Measurements from ENCODE around the gene SIRT2. TPM values are rescaled to one million over a fixed set of nuclear protein-coding genes. Genes with fewer than 3 reads are reported as not detected.

SIRT2 gene
- total RNA-seq, 2 experiments from 2014 or later, result 17.8 to 23.1 TPM

DNA sequence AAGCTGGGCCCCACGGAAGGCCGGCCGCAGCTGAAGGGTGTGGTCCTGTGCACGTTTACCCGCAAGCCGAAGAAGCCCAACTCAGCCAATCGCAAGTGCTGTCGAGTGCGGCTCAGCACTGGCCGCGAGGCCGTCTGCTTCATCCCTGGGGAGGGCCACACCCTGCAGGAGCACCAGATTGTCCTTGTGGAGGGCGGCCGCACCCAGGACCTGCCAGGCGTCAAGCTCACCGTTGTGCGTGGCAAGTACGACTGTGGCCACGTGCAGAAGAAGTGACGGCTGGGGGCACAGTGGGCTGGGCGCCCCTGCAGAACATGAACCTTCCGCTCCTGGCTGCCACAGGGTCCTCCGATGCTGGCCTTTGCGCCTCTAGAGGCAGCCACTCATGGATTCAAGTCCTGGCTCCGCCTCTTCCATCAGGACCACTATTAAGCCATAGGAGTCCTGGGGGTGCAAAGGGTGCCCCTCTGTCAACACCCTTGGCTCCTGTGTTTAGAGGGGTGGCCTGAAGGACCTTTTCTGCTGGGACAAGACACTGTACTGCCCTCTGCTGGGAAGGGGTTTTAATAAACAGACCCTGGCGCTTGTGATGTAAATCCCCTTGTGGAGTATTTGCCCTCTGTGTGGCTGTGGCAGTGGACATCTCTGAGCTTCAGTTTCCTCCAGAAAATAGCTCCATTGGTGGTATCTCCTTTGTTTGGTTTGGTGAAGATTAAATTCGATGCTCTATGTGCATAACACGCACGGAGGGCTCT lies 33.2 kb upstream of the SIRT2 start:
- intact Hi-C loops (cut with DNase I, micrococcal nuclease), result loop anchor here in 1 of 2 experiments (5.0 kb wide), 1 partner anchor 205 kb away; no protein-coding TSS in a partner anchor
- Mint-ChIP-seq H3K4me1 (peaks cover 28% of the 10 kb centered on the region), H3K27ac (peak overlapping the region; percentile 25), H3K27me3 (no peaks in the 10 kb centered on the region), H3K9me3 (ENCODE audit: low read depth) (peaks cover 4% of the 10 kb centered on the region), H3K4me3 (peak overlapping the region; percentile 52), H3K36me3 (ENCODE audit: low read depth) (peaks cover 35% of the 10 kb centered on the region)
- DNase-seq (peak; percentile 60), ATAC-seq (no peak)
- CTCF ChIA-PET, result interaction anchor here (0.6 to 2.2 kb wide), 9 partner anchors 15 to 417 kb away, joined by 3 to 7 read pairs (median 3); partner anchors contain the start of gene EIF3K
- POLR2A ChIA-PET, result interaction anchor here (0.9 kb wide), 1 partner anchor 45 kb away, joined by 5 read pairs; no protein-coding TSS in a partner anchor

- peaks cover 4% of the 10 kb centered on the region for H3K9me3 Mint-ChIP-seq (ENCODE audit: low read depth)
- ChIA-PET POLR2A (interaction anchor here (0.6 to 2.4 kb wide), 3 partner anchors 31 to 1030 kb away, joined by 3 to 13 read pairs (median 6); partner anchors contain the start of genes NFKBIB and SIRT2), CTCF (interaction anchor here (0.8 to 2.3 kb wide), 8 partner anchors 13 to 297 kb away, joined by 3 to 23 read pairs (median 6); partner anchors contain the start of genes NFKBIB and SIRT2)
- H3K4me1 Mint-ChIP-seq, result peaks cover 28% of the 10 kb centered on the region
- no peaks in the 10 kb centered on the region for H3K27me3 Mint-ChIP-seq
- DNase-seq, result no peak
- ATAC-seq, result no peak
- H3K27ac Mint-ChIP-seq, result peak overlapping the region; percentile 92
- intact Hi-C loops (cut with DNase I, micrococcal nuclease), result loop anchor here (2.0 to 5.0 kb wide), 6 partner anchors 204 to 595 kb away; partner anchors contain the start of gene PLEKHG2 (in 1 of the 2)
- peak overlapping the region; percentile 81 for H3K4me3 Mint-ChIP-seq
- peaks cover 36% of the 10 kb centered on the region for H3K36me3 Mint-ChIP-seq (ENCODE audit: low read depth)
These were observed 32.0 kb upstream of the SIRT2 start for GRCh38 chr19:38931521-38931793.

- peak; percentile 99 for DNase-seq
- ChIA-PET POLR2A (interaction anchor here (0.6 to 2.4 kb wide), 8 partner anchors 31 to 1031 kb away, joined by 3 to 13 read pairs (median 3); partner anchors contain the start of genes ECH1, EIF3K, FAM98C and NFKBIB), CTCF (interaction anchor here (0.6 to 2.3 kb wide), 46 partner anchors 9 to 805 kb away, joined by 3 to 23 read pairs (median 4); partner anchors contain the start of genes ACTN4, ECH1, FAM98C and NFKBIB)
- H3K9me3 Mint-ChIP-seq (ENCODE audit: low read depth), result peaks cover 4% of the 10 kb centered on the region
- ATAC-seq, result peak; percentile 97
- peaks cover 36% of the 10 kb centered on the region for H3K36me3 Mint-ChIP-seq (ENCODE audit: low read depth)
- H3K27ac Mint-ChIP-seq, result peak within 1 kb of the TSS; percentile 92
- H3K4me1 Mint-ChIP-seq, result peaks cover 28% of the 10 kb centered on the region
- peak within 1 kb of the TSS; percentile 81 for H3K4me3 Mint-ChIP-seq
- intact Hi-C loops (cut with DNase I, micrococcal nuclease), result loop anchor here (1.0 to 5.0 kb wide), 26 partner anchors 18 to 1024 kb away; partner anchors contain the start of genes FAM98C (in 2 of the 2), NFKBIB (in 2 of the 2), SIRT2 (in 2 of the 2) and ACTN4 (in 1 of the 2)
- H3K27me3 Mint-ChIP-seq, result no peaks in the 10 kb centered on the region
These were observed 31.5 kb upstream of the SIRT2 start, which contains the start of gene MRPS12 for GRCh38 chr19:38930776-38931520. TSS of gene MRPS12 (plus strand) at chr19:38930944. CDS start at chr19:38931295, 351 bp downstream.

DNA sequence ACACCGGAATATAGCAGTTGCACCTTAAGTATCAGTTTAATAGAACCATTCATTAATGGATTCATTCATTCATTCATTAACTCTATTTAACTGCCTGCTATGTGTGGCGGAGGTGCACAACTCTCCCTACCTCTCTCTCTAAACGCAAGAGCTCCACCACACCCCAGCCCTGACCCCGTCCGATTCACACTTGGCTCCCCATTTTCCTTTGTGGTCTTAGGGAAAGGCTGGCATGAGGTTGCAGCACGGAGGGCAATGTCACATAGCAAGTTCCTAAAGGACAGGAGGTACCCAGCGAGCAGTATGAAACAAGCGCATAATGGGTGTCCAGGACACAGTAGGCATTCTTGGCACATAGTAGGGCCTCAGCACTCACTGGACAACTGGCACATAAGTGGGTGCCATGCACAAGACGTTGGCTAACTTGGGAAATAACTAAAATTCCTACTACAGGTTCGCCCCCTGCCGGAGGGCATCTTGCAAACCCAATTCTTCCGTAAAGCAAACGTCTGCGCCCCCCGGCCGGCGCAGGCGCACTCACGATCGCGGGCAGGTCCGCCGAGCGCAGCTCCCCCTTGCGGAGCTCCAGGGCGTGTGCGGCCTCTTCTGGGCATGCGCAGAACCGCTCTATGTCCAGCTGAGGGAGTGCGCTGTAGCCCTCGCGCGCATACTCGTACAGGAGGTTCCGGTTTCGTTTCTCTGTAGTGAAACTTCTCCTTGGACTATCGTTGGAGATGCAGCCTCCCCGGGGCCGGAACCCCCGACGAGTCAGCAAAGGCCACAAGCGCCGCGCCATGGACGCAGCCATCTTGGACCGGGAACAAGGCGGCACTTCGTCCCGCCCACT lies 30.7 kb upstream of the SIRT2 start, which contains the start of gene SARS2:
Gene SARS2 (minus strand): TSS at position 835 of the 847 bp plus-strand sequence. CDS start 27 bp downstream, at position 808.
- POLR2A ChIA-PET, result interaction anchor here (0.6 to 2.4 kb wide), 7 partner anchors 30 to 527 kb away, joined by 3 to 13 read pairs (median 3); partner anchors contain the start of genes ECH1, EIF3K, FAM98C and NFKBIB
- H3K36me3 Mint-ChIP-seq (ENCODE audit: low read depth), result peaks cover 36% of the 10 kb centered on the region
- CTCF ChIA-PET, result interaction anchor here (0.6 to 2.3 kb wide), 50 partner anchors 9 to 805 kb away, joined by 3 to 23 read pairs (median 4); partner anchors contain the start of genes ACTN4, ECH1, FAM98C and NFKBIB
- ATAC-seq (peak; percentile 69), DNase-seq (peak; percentile 95)
- intact Hi-C loops (cut with DNase I, micrococcal nuclease), result loop anchor here (1.0 to 5.0 kb wide), 26 partner anchors 19 to 1023 kb away; partner anchors contain the start of genes FAM98C (in 2 of the 2), NFKBIB (in 2 of the 2), SIRT2 (in 2 of the 2) and ACTN4 (in 1 of the 2)
- H3K9me3 Mint-ChIP-seq (ENCODE audit: low read depth), result peaks cover 4% of the 10 kb centered on the region
- peaks cover 28% of the 10 kb centered on the region for H3K4me1 Mint-ChIP-seq
- H3K27ac Mint-ChIP-seq, result peak within 1 kb of the TSS; percentile 92
- no peaks in the 10 kb centered on the region for H3K27me3 Mint-ChIP-seq
- H3K4me3 Mint-ChIP-seq, result peak within 1 kb of the TSS; percentile 81

- DNase-seq (no peak), ATAC-seq (no peak)
- CTCF ChIA-PET, result interaction anchor here (0.7 to 1.3 kb wide), 4 partner anchors 25 to 593 kb away, joined by 3 read pairs; partner anchors contain the start of gene NFKBIB
- Mint-ChIP-seq H3K4me1 (peaks cover 28% of the 10 kb centered on the region), H3K4me3 (peak overlapping the region; percentile 81), H3K9me3 (ENCODE audit: low read depth) (no peaks in the 10 kb centered on the region), H3K27ac (peak overlapping the region; percentile 77), H3K27me3 (no peaks in the 10 kb centered on the region), H3K36me3 (ENCODE audit: low read depth) (peaks cover 31% of the 10 kb centered on the region)
- intact Hi-C loops (cut with DNase I, micrococcal nuclease), result no loop called here
- POLR2A ChIA-PET, result no interaction called here
These were observed 29.1 kb upstream of the SIRT2 start for GRCh38 chr19:38928391-38929001.

DNA sequence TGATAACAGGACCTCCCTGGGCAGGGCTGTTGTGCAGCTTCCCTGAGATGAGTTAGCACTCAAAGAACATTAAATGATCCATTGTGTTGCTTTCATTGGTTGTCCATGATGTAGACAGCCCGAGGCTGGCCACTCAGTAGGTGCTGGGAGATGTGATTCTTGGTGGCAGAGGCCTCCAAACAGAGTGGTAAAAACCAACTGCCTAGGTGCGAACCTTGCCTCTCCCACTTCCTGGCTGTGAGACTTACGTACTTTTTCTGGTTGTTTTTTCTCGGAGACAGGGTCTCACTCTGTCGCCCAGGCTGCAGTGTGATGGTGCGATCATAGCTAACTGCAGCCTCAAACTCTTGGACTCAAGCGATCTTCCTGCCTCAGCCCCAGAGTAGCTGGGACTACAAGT lies 25.0 kb upstream of the SIRT2 start:
- intact Hi-C loops (cut with DNase I, micrococcal nuclease), result no loop called here
- no peaks in the 10 kb centered on the region for H3K27me3 Mint-ChIP-seq
- no peak overlapping the region for H3K4me3 Mint-ChIP-seq
- H3K4me1 Mint-ChIP-seq, result peaks cover 15% of the 10 kb centered on the region
- H3K36me3 Mint-ChIP-seq (ENCODE audit: low read depth), result peaks cover 23% of the 10 kb centered on the region
- ChIA-PET POLR2A (no interaction called here), CTCF (interaction anchor here (0.7 to 1.1 kb wide), 3 partner anchors 58 to 563 kb away, joined by 3 to 4 read pairs (median 3); no protein-coding TSS in a partner anchor)
- H3K9me3 Mint-ChIP-seq (ENCODE audit: low read depth), result no peaks in the 10 kb centered on the region
- DNase-seq (no peak), ATAC-seq (no peak)
- no peak overlapping the region for H3K27ac Mint-ChIP-seq

GRCh38 chr19:38922482-38922881 lies 23.1 kb upstream of the SIRT2 start:
- ATAC-seq (no peak), DNase-seq (no peak)
- no peak overlapping the region for H3K4me3 Mint-ChIP-seq
- H3K9me3 Mint-ChIP-seq (ENCODE audit: low read depth), result no peaks in the 10 kb centered on the region
- H3K27ac Mint-ChIP-seq, result no peak overlapping the region
- intact Hi-C loops (cut with DNase I, micrococcal nuclease), result no loop called here
- H3K4me1 Mint-ChIP-seq, result no peaks in the 10 kb centered on the region
- CTCF ChIA-PET, result no interaction called here
- no peaks in the 10 kb centered on the region for H3K27me3 Mint-ChIP-seq
- POLR2A ChIA-PET, result no interaction called here
- H3K36me3 Mint-ChIP-seq (ENCODE audit: low read depth), result peaks cover 18% of the 10 kb centered on the region

DNA sequence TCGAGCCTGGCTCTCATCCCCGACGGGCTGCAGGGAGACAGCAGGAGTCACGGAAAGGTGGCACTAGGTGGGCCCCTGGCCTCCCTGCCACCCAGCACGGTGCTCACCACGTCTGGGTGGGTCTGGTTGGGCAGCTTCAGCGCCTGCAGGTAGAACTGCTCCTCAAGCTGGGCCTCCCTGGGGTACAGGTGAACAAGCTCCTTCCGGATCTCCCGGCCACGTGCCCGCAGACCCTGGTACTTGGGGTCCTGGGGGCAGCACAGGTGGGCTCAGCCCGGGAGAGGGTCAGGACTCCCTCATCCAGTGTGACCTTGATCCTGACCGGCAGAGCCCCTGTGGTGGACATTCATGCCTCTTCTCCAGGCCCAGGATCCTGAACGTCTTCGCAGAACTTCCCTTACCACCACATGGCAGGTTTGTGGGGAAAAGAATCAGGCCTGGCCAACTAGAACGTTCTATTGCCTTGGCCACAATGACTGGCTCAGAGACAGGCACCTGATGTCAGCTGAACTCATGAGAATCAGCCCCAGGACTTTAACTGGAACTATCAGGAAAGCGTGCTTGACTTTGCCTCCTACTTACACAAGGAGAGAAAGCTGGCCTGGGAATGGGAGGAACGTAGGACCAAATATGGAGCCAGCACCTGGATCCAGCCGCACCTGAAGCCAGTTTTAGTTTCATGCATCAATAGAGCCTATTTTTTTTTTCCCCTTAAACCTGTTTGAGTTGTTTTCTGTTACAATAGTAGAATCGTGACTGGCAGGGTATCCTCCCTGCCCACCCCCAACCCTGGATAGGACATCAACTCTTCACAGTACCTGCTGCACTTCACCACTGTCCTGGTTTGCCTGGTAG lies 22.2 kb upstream of the SIRT2 start:
- POLR2A ChIA-PET, result no interaction called here
- no peaks in the 10 kb centered on the region for H3K9me3 Mint-ChIP-seq (ENCODE audit: low read depth)
- peaks cover 18% of the 10 kb centered on the region for H3K36me3 Mint-ChIP-seq (ENCODE audit: low read depth)
- CTCF ChIA-PET, result interaction anchor here (1.2 kb wide), 1 partner anchor 9 kb away, joined by 3 read pairs; the partner anchor contains the start of genes MRPS12 and SARS2
- no peak for DNase-seq
- ATAC-seq, result no peak
- no peak overlapping the region for H3K27ac Mint-ChIP-seq
- H3K27me3 Mint-ChIP-seq, result no peaks in the 10 kb centered on the region
- intact Hi-C loops (cut with DNase I, micrococcal nuclease), result no loop called here
- H3K4me1 Mint-ChIP-seq, result no peaks in the 10 kb centered on the region
- no peak overlapping the region for H3K4me3 Mint-ChIP-seq

DNA sequence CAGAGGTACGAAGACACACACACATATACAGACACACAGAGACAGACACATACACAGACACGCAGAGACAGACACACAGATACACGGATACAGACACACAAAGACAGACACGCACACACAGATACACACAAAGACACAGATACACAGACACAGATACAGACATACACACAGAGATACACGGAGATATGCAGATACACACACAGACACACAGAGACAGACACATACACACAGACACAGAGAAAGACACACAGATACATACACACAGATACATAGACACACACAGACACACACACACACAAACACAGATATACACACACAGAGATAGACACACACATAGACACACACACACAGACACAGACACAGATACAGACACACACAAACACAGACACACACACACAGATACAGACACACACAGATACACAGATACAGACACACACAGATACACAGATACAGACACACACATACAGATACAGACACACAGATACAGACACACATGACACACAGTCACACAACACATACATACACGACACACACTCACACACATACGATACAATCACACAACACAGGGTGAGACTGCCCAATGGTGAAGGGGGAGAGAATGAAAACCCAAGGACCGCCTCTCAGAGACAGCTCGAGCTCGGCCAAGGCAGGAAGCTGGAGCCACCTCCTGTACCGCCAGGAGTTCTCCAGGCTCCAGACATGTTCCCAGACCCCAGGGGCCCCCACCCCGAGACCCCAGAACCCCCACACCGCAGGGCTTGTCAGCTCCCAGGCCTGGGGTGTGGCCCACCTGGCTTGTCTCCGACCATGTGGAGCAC lies 21.4 kb upstream of the SIRT2 start:
- Mint-ChIP-seq H3K36me3 (ENCODE audit: low read depth) (peaks cover 18% of the 10 kb centered on the region), H3K27me3 (no peaks in the 10 kb centered on the region), H3K9me3 (ENCODE audit: low read depth) (no peaks in the 10 kb centered on the region), H3K27ac (no peak overlapping the region), H3K4me1 (no peaks in the 10 kb centered on the region), H3K4me3 (no peak overlapping the region)
- ChIA-PET CTCF (interaction anchor here (1.2 kb wide), 1 partner anchor 10 kb away, joined by 3 read pairs; the partner anchor contains the start of genes MRPS12 and SARS2), POLR2A (no interaction called here)
- intact Hi-C loops (cut with DNase I, micrococcal nuclease), result no loop called here
- DNase-seq (no peak), ATAC-seq (no peak)
